22Rv1 (cell line): Measurements from ENCODE around the gene MTF2.
A peak's percentile ranks its signal among the peaks of the same experiment; 100 is the strongest.
"Not testable (repeated sequence)": the region's sequence is repeated elsewhere in the genome, so short reads cannot be mapped to it uniquely, and the experiment has no call there.

Source experiments
- H3K27ac ChIP-seq: fragments of 450-650 bp; 2 replicates; pipeline ENCODE4 v1.5.1; 2017
- CTCF ChIP-seq: fragments of 450-650 bp; IDR thresholded peaks from 2 replicates; pipeline ENCODE4 v1.5.1; 2017; ENCODE audit warnings: mild to moderate bottlenecking
- ZFX ChIP-seq: fragments of 450-650 bp; IDR thresholded peaks from 2 replicates; pipeline ENCODE4 v1.6.1; 2017; ENCODE audit warnings: antibody characterized with exemption, borderline replicate concordance

MTF2 gene

GRCh38 chr1:93078986-93079654 is at the start of gene MTF2:
TSS of gene MTF2 (plus strand) at chr1:93079283. CDS start at chr1:93079527, 244 bp downstream.
- TF ChIP-seq CTCF: no peak
- TF ChIP-seq ZFX: no peak
- H3K27ac ChIP-seq: peak within 1 kb of the TSS; percentile 87

- no peak overlapping the region for H3K27ac ChIP-seq
- no peak for TF ChIP-seq ZFX
Observed at GRCh38 chr1:93029317-93029716, 49.8 kb upstream of the MTF2 start.

GRCh38 chr1:93030191-93030590 is 48.9 kb upstream of the MTF2 start:
- not testable (repeated sequence) for H3K27ac ChIP-seq

GRCh38 chr1:93031711-93032110 is 47.4 kb upstream of the MTF2 start:
- no peak for TF ChIP-seq CTCF
- TF ChIP-seq ZFX: no peak
- H3K27ac ChIP-seq: no peak overlapping the region

- H3K27ac ChIP-seq: no peak overlapping the region
- TF ChIP-seq CTCF (no peak), ZFX (no peak)
Observed at GRCh38 chr1:93033029-93033428, 46.1 kb upstream of the MTF2 start.

GRCh38 chr1:93033785-93034184 is 45.3 kb upstream of the MTF2 start:
- no peak for TF ChIP-seq CTCF

GRCh38 chr1:93034397-93034796 is 44.7 kb upstream of the MTF2 start:
- no peak for TF ChIP-seq ZFX
- TF ChIP-seq CTCF: no peak
- H3K27ac ChIP-seq: no peak overlapping the region

More at GRCh38 chr1:93033785-93034184, 45.3 kb upstream of the MTF2 start:
- no peak overlapping the region for H3K27ac ChIP-seq

- TF ChIP-seq CTCF (no peak), ZFX (no peak)
- no peak overlapping the region for H3K27ac ChIP-seq
Observed at GRCh38 chr1:93036672-93037071, 42.4 kb upstream of the MTF2 start.
